GM13976 (cell line): Measurements from ENCODE around the gene TMEM238.

ENCODE experiments used
- DNase-seq: peaks from one replicate; pipeline ENCODE4 v3.0.0; 2012; ENCODE audit warnings: low spot score
- CTCF ChIP-seq: IDR thresholded peaks from 2 replicates; pipeline ENCODE4 v1.5.1; 2012; ENCODE audit warnings: borderline replicate concordance, mild to moderate bottlenecking; ENCODE audit not compliant: insufficient read depth; ENCODE audit errors: extremely low read depth, missing control alignments, control extremely low read depth
- in situ Hi-C: fragments of 300-500 bp; cut with MboI; formaldehyde crosslinking; loops from one replicate; pipeline ENCODE4 v1.12.0; 2022; ENCODE audit warnings: low sequenced_read_pairs, mixed read lengths, inconsistent platforms; ENCODE audit not compliant: unreplicated experiment

The TMEM238 gene

DNA sequence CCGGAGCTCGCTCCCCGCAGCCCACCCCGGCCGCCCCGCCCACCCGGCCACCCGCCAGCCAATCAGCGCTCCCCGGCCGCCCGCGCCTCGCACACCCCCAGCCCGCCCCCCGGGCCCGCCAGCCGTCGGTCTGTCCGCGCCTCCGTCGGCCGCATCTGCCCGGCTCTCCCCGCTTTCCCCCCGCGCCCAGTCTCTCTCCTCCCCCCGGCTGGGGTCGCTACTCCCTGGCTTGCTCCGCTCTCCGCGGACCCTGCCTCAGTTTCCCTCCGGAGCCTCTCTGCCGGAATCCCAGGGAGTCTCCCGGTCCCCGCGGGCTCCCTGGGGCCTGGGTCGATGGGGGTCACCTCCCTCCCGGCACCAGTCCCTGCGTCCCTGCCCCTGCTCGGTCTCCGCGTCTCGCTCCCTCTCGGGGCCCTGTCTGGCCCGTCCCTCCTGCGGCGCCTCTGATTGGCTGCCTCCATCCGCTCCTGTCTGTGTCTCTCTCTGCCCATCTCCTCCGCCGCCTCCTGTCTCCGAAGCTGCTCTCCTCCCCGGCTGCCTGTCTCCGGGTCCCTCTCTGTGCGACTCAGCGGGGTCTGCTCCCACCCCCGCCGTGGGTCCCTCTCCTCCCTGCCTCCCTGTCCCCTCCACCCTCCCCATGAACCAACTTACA, 14.3 kb downstream of the TMEM238 start:
- DNase-seq, result peak; percentile 71
- no peak for TF ChIP-seq CTCF
- in situ Hi-C loops, result no loop called here

DNA sequence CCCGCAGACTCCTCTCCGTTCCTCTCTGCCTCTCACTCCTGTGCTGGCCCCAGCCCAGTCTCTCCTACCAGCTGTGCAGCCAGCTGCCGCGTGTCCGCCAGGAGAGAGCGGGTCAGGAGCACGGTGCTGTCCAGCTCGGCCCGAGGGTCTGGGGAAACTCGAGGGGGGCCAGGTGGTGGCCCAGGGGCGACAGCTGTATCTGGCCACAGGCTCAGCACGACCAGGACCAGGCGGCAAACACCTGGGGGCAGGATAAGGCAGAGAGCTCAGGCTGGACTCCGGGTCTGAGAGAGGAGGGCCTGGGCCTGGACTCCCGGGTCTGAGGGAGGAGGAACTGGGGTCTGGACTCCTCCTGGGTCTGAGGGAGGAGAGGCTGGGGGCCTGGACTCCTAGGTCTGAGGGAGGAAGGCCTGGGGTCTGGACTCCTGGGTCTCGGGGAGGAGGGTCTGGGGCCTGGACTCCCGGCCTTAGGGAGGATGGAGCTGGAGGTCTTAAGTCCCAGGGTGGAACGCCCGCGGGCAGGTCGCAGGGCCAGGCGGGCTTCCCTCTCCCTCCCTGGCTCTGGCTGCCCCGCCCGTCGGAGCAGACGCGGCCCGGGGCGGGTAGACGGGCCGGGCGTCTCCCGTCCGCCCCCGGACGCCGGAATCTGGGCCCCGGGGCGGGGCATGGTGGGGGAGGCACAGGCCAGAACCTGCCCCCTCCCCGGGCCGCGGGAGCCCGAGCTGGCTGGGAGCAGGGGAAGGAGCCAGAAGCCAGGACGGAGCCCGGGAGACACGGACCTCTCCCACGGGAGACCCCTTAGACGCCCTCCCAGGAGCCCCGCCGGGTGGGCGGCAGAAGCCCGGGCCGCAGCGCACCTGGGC, 15.2 kb downstream of the TMEM238 start:
- no peak for TF ChIP-seq CTCF
- peak; percentile 65 for DNase-seq
- in situ Hi-C loops, result no loop called here

DNA sequence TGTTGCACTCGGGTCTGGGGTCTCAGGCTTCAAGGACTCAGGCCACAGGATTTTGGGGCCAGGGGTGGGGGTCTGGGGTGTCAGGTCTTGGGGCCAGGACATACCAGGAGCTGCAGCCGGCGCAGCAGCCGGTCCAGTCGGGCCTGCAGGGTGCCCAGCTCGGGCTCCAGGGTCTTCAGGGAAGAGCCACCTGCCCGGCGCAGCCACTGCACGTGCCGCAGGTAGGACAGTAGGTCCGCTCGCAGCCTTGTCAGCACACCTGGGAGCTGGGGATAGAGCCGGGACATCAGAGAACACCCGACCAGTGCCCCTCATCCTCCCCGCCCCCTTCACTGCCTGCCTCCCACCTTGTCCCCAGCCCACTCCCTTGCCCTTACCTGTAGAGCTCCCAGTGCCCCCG, 16.0 kb downstream of the TMEM238 start:
- TF ChIP-seq CTCF, result no peak
- no peak for DNase-seq
- in situ Hi-C loops, result no loop called here

GRCh38 chr19:55366790-55367189, 17.3 kb downstream of the TMEM238 start:
- no peak for DNase-seq
- TF ChIP-seq CTCF, result no peak
- in situ Hi-C loops, result no loop called here

DNA sequence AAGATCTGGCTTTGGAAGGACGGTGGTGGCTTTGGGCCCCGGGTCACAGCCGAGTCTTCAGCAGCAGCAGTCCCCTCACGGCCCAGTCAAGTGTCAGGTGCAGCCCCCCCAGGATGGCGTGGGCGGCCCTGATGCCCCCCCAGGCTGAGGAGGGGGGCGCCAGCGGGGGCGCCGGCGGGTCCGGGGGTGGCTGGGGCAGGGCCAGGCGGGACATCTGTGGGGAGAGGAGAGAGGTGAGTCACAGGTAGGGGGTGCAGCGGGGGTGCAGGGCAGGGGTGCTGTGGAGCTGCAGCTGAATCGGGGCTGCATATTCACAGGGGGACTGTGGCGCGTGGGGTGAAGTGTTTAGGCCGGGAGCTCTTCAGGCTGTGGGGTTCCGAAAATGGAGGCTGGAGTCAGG, 18.1 kb downstream of the TMEM238 start:
- no peak for DNase-seq
- no peak for TF ChIP-seq CTCF
- in situ Hi-C loops, result no loop called here

DNA sequence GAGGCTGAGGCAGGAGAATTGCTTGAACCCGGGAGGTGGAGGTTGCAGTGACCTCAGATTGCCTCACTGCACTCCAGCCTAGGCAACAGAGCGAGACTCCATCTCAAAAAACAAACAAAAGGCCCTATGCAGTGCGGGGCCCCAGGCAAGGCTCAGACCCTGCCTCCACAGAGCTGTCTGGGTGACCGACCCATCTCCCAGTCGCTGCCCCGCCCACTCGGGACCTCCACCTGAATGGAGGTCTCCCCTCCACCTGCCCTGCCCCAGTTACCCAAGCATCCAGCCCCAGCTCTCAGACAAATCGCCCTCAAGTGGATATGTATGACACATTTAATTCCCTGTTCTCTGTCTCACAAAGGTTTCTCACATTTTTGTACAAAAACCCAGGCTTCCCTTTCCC, 18.8 kb downstream of the TMEM238 start:
- in situ Hi-C loops, result no loop called here

More for the DNA sequence above, 18.8 kb downstream of the TMEM238 start:
- DNase-seq, result no peak
- TF ChIP-seq CTCF, result no peak
